Measurements from ENCODE around the gene NEGR1. TPM values are rescaled to one million over a fixed set of nuclear protein-coding genes. Genes with fewer than 3 reads are reported as not detected.

Gene NEGR1
- total RNA-seq, 4 donors from 2014 or later: 34.5 to 58.8 (median 48.5) TPM

DNA sequence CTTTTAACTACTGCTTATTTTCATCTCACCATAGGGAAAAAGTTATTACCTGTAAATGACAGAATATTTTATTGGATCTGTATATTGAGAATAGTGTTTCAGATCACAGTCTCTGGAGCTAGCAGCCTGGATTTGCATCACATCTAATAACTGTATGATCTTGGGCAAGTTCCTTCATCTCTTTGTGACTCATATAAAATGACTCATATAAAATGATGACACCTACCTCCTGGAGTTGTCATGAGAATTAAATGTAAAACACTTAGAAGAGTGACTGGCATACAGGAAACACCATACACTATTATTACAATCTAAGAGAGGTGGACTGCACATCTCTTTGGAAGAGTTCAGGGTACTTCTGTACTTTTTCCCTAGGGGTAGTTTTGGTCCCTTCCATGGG, 421.3 kb downstream of the NEGR1 start:
- Histone ChIP-seq H3K36me3 (no peaks in the 10 kb centered on the region), H3K4me1 (no peaks in the 10 kb centered on the region), H3K27ac (replicated peaks in 1 of 4) (no peak overlapping the region), H3K9me3 (peaks cover 0 to 5% (median 0%) of the 10 kb centered on the region in 4 donors), H3K27me3 (no peaks in the 10 kb centered on the region), H3K4me3 (no peak overlapping the region)
- intact Hi-C loops (cut with DNase I): no loop called here
- TF ChIP-seq EP300 (IDR thresholded peaks at IDR 0.05) (no peak), POLR2A (IDR thresholded peaks at IDR 0.05; ENCODE audit: low read depth) (no peak), POLR2AphosphoS5 (IDR thresholded peaks at IDR 0.05) (no peak)
- TF ChIP-seq, protein P1, sequence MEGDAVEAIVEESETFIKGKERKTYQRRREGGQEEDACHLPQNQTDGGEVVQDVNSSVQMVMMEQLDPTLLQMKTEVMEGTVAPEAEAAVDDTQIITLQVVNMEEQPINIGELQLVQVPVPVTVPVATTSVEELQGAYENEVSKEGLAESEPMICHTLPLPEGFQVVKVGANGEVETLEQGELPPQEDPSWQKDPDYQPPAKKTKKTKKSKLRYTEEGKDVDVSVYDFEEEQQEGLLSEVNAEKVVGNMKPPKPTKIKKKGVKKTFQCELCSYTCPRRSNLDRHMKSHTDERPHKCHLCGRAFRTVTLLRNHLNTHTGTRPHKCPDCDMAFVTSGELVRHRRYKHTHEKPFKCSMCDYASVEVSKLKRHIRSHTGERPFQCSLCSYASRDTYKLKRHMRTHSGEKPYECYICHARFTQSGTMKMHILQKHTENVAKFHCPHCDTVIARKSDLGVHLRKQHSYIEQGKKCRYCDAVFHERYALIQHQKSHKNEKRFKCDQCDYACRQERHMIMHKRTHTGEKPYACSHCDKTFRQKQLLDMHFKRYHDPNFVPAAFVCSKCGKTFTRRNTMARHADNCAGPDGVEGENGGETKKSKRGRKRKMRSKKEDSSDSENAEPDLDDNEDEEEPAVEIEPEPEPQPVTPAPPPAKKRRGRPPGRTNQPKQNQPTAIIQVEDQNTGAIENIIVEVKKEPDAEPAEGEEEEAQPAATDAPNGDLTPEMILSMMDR (IDR thresholded peaks at IDR 0.05): no peak
- DNase-seq (ENCODE audit: extremely low spot score): no peak

DNA sequence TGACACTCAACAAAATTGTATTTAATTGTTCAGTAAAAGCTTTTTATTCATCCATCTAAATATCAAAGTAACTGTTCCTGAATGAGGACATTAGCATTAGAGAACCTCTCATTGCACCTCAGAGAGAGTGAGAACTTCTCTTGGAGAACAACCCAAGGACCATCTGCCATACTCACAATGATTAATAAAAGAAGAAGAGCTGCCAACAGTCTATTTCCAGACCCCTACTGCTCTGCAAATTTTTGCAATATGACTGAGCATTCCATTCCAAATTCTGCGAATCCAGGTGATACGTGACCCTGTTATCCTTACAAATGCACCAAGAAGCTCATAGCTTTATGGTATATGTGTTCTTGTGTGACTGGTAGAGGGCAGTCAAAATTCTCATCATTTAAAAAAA, 422.5 kb downstream of the NEGR1 start:
- no peak for TF ChIP-seq POLR2A (IDR thresholded peaks at IDR 0.05; ENCODE audit: low read depth)
- no peak for TF ChIP-seq EP300 (IDR thresholded peaks at IDR 0.05)
- TF ChIP-seq, protein P1 (IDR thresholded peaks at IDR 0.05): no peak
- TF ChIP-seq POLR2AphosphoS5 (IDR thresholded peaks at IDR 0.05): no peak
- Histone ChIP-seq H3K27ac (replicated peaks in 1 of 4) (no peak overlapping the region), H3K36me3 (no peaks in the 10 kb centered on the region), H3K4me1 (no peaks in the 10 kb centered on the region), H3K4me3 (no peak overlapping the region), H3K9me3 (no peaks in the 10 kb centered on the region), H3K27me3 (no peaks in the 10 kb centered on the region)
- no peak for DNase-seq (ENCODE audit: extremely low spot score)
- intact Hi-C loops (cut with DNase I): no loop called here
- 96% methylated on average over 2 of the region's 2 CpGs for WGBS

DNA sequence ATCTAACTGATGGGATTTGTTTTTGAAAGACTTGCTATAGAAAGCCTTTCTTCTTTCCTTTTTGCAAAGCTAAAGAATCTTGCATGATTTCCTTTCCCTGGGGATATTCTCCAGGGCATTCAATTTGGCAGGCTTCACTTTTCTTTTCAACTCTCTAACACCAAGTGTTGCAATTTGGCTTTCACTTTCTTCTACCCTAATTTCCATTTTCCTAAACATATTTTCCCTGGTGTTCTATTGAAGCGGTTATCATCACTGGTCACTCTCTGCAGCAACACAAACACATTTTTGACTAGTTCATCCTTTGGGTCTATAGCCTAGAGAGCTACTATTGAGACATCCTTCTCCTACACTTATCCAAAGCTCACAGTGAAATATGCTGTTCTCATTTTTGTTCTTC, 424.5 kb downstream of the NEGR1 start:
- TF ChIP-seq EP300 (IDR thresholded peaks at IDR 0.05): no peak
- TF ChIP-seq POLR2AphosphoS5 (IDR thresholded peaks at IDR 0.05): no peak
- TF ChIP-seq, protein P1 (IDR thresholded peaks at IDR 0.05): no peak
- TF ChIP-seq POLR2A (IDR thresholded peaks at IDR 0.05; ENCODE audit: low read depth): no peak
- no peaks in the 10 kb centered on the region for H3K27me3 ChIP-seq
- intact Hi-C loops (cut with DNase I): no loop called here
- no peak for DNase-seq (ENCODE audit: extremely low spot score)
- no peaks in the 10 kb centered on the region for H3K4me1 ChIP-seq
- H3K4me3 ChIP-seq: no peak overlapping the region
- H3K36me3 ChIP-seq: no peaks in the 10 kb centered on the region
- 82% methylated on average over 1 of the region's 1 CpG for WGBS
- H3K9me3 ChIP-seq: no peaks in the 10 kb centered on the region
- no peak overlapping the region for H3K27ac ChIP-seq (replicated peaks in 1 of 4)

- TF ChIP-seq EP300 (IDR thresholded peaks at IDR 0.05) (no peak), POLR2AphosphoS5 (IDR thresholded peaks at IDR 0.05) (no peak), POLR2A (IDR thresholded peaks at IDR 0.05; ENCODE audit: low read depth) (no peak)
- TF ChIP-seq, protein P1 (IDR thresholded peaks at IDR 0.05): no peak
- Histone ChIP-seq H3K4me3 (no peak overlapping the region), H3K4me1 (no peaks in the 10 kb centered on the region), H3K27me3 (no peaks in the 10 kb centered on the region), H3K27ac (replicated peaks in 1 of 4) (no peak overlapping the region), H3K36me3 (no peaks in the 10 kb centered on the region), H3K9me3 (no peaks in the 10 kb centered on the region)
- intact Hi-C loops (cut with DNase I): no loop called here
- DNase-seq (ENCODE audit: extremely low spot score): no peak
- WGBS: 88% methylated on average over 2 of the region's 2 CpGs
Observed at GRCh38 chr1:71853360-71853759, 429.0 kb downstream of the NEGR1 start.

GRCh38 chr1:71850936-71851335, 431.4 kb downstream of the NEGR1 start:
- Histone ChIP-seq H3K27me3 (no peaks in the 10 kb centered on the region), H3K4me1 (no peaks in the 10 kb centered on the region), H3K4me3 (no peak overlapping the region), H3K27ac (replicated peaks in 1 of 4) (no peak overlapping the region), H3K9me3 (no peaks in the 10 kb centered on the region), H3K36me3 (no peaks in the 10 kb centered on the region)
- DNase-seq (ENCODE audit: extremely low spot score): no peak
- no peak for TF ChIP-seq POLR2AphosphoS5 (IDR thresholded peaks at IDR 0.05)
- TF ChIP-seq, protein P1 (IDR thresholded peaks at IDR 0.05): no peak
- no peak for TF ChIP-seq EP300 (IDR thresholded peaks at IDR 0.05)
- TF ChIP-seq POLR2A (IDR thresholded peaks at IDR 0.05; ENCODE audit: low read depth): no peak
- intact Hi-C loops (cut with DNase I): no loop called here
- WGBS: 70% methylated on average over 3 of the region's 3 CpGs
